GM21381 (cell line): ENCODE results near the gene SERTAD2.

ENCODE experiments used
- ATAC-seq: cut with Tn5 transposase; IDR thresholded peaks from one replicate; pipeline ENCODE4 v1.9.1; 2021; ENCODE audit warnings: mild to moderate bottlenecking, moderate library complexity; ENCODE audit not compliant: unreplicated experiment

The SERTAD2 gene

GRCh38 chr2:64629875-64630274, 23.8 kb downstream of the SERTAD2 start:
- no peak for ATAC-seq

- ATAC-seq: no peak
These were observed 24.4 kb downstream of the SERTAD2 start for GRCh38 chr2:64629329-64629781.

- no peak for ATAC-seq
These were observed 25.6 kb downstream of the SERTAD2 start for GRCh38 chr2:64627860-64628841.

GRCh38 chr2:64626963-64627760, 26.6 kb downstream of the SERTAD2 start:
- no peak for ATAC-seq

GRCh38 chr2:64626146-64626809, 27.4 kb downstream of the SERTAD2 start:
- no peak for ATAC-seq

GRCh38 chr2:64625299-64626145, 28.2 kb downstream of the SERTAD2 start:
- no peak for ATAC-seq

GRCh38 chr2:64624862-64625261, 28.9 kb downstream of the SERTAD2 start:
- no peak for ATAC-seq

- no peak for ATAC-seq
These were observed 29.6 kb downstream of the SERTAD2 start for GRCh38 chr2:64624108-64624610.

GRCh38 chr2:64623242-64623850, 30.4 kb downstream of the SERTAD2 start:
- ATAC-seq: no peak

GRCh38 chr2:64622443-64623241, 31.1 kb downstream of the SERTAD2 start:
- ATAC-seq: no peak

- no peak for ATAC-seq
These were observed 33.1 kb downstream of the SERTAD2 start for GRCh38 chr2:64620661-64621060.

- no peak for ATAC-seq
These were observed 36.0 kb downstream of the SERTAD2 start for GRCh38 chr2:64617631-64618151.

GRCh38 chr2:64615844-64616536, 37.7 kb downstream of the SERTAD2 start:
- ATAC-seq: no peak

GRCh38 chr2:64615192-64615763, 38.4 kb downstream of the SERTAD2 start:
- no peak for ATAC-seq

- ATAC-seq: no peak
These were observed 40.4 kb downstream of the SERTAD2 start for GRCh38 chr2:64613276-64613675.

- ATAC-seq: no peak
These were observed 41.0 kb downstream of the SERTAD2 start for GRCh38 chr2:64612575-64613195.

- no peak for ATAC-seq
These were observed 43.3 kb downstream of the SERTAD2 start for GRCh38 chr2:64610316-64610855.
